ENCODE results near the gene DPEP2.

DPEP2 gene

GRCh38 chr16:67944690-67945391, 54.4 kb downstream of the DPEP2 start:
- TF ChIP-seq FOXP2 (optimal IDR thresholded peaks at IDR 0.05; ENCODE audit: borderline replicate concordance, extremely low read depth, extremely low read length, insufficient read depth), result no peak
- TF ChIP-seq TAF1 (IDR thresholded peaks at IDR 0.05; ENCODE audit: borderline replicate concordance, insufficient read depth, low read length), result no peak
- no peak for TF ChIP-seq REST (IDR thresholded peaks at IDR 0.05; ENCODE audit: insufficient read depth in 1 of 2, low read depth in 2 of 2, low read length in 2 of 2)
- no peak for TF ChIP-seq POLR2AphosphoS5 (IDR thresholded peaks at IDR 0.05; ENCODE audit: low read depth, low read length)
- no peak for TF ChIP-seq SIN3A (IDR thresholded peaks at IDR 0.05; ENCODE audit: borderline replicate concordance, insufficient read depth, low read length)

- TF ChIP-seq REST (IDR thresholded peaks at IDR 0.05; ENCODE audit: insufficient read depth in 1 of 2, low read depth in 2 of 2, low read length in 2 of 2) (no peak), POLR2AphosphoS5 (IDR thresholded peaks at IDR 0.05; ENCODE audit: low read depth, low read length) (no peak)
Measured at GRCh38 chr16:67943619-67944504, 55.4 kb downstream of the DPEP2 start, which contains the start of gene LCAT. Gene LCAT, minus strand, starts transcription at chr16:67944120. Its CDS starts 19 bp downstream, at chr16:67944101.

GRCh38 chr16:67943256-67943618, 56.0 kb downstream of the DPEP2 start:
- no peak for TF ChIP-seq TAF1 (IDR thresholded peaks at IDR 0.05; ENCODE audit: borderline replicate concordance, insufficient read depth, low read length)
- no peak for TF ChIP-seq SIN3A (IDR thresholded peaks at IDR 0.05; ENCODE audit: borderline replicate concordance, insufficient read depth, low read length)
- no peak for TF ChIP-seq POLR2AphosphoS5 (IDR thresholded peaks at IDR 0.05; ENCODE audit: low read depth, low read length)
- no peak for TF ChIP-seq FOXP2 (optimal IDR thresholded peaks at IDR 0.05; ENCODE audit: borderline replicate concordance, extremely low read depth, extremely low read length, insufficient read depth)
- no peak for TF ChIP-seq REST (IDR thresholded peaks at IDR 0.05; ENCODE audit: insufficient read depth in 1 of 2, low read depth in 2 of 2, low read length in 2 of 2)

- TF ChIP-seq FOXP2 (optimal IDR thresholded peaks at IDR 0.05; ENCODE audit: borderline replicate concordance, extremely low read depth, extremely low read length, insufficient read depth) (no peak), TAF1 (IDR thresholded peaks at IDR 0.05; ENCODE audit: borderline replicate concordance, insufficient read depth, low read length) (no peak), POLR2AphosphoS5 (IDR thresholded peaks at IDR 0.05; ENCODE audit: low read depth, low read length) (no peak), SIN3A (IDR thresholded peaks at IDR 0.05; ENCODE audit: borderline replicate concordance, insufficient read depth, low read length) (no peak), REST (IDR thresholded peaks at IDR 0.05; ENCODE audit: insufficient read depth in 1 of 2, low read depth in 2 of 2, low read length in 2 of 2) (no peak)
Measured at GRCh38 chr16:67942510-67943255, 56.6 kb downstream of the DPEP2 start.

Measured in PFSK-1 (cell line).